ENCODE data around the gene STK39.

STK39 gene

DNA sequence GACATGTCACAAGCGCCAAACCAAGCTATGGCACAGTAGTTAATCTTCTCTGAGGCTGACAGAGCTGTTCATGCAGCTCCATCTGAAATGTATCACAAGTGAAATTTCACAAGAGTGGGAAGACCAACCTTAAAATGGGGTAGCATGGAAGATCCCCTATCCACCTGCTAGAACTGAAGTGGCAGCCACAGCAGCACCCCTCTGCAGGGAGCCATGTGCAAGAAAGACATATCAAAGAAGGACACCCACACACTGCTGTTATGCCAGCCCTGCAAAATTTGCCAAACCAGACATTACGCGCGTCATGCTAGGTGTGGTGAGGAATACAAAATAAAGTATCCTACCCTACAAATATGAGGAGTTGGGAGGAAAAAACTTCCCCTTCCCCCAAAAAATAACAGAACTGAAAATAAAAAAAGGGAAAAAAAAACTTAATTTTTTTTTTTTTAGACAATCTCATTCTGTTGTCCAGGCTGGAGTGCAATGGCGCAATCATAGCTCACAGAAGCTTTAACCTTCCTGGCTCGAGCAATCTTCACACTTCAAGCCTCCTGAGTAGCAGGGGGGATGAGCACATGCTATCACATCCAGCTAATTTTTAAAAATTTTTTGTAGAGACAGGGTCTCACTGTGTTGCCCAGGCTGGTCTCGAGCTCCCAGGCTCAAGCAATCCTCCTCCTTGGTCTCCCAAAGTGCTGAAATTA is 76.2 kb downstream of the STK39 start:
- H3K27ac ChIP-seq, result no peak overlapping the region
- H4K20me1 ChIP-seq (ENCODE audit: insufficient read depth), result no peaks in the 10 kb centered on the region
- no peak overlapping the region for H3K4me3 ChIP-seq (IDR thresholded peaks at IDR 0.05; ENCODE audit: insufficient read depth, low read depth, low read length)
- peaks cover 9% of the 10 kb centered on the region for H3K4me1 ChIP-seq (ENCODE audit: low read depth, poor library complexity, severe bottlenecking)
- TF ChIP-seq CTCF (conservative IDR thresholded peaks at IDR 0.05; ENCODE audit: low read depth, low read length), result no peak
- H3K27me3 ChIP-seq (ENCODE audit: insufficient read depth, low read depth), result no peaks in the 10 kb centered on the region
- no peak overlapping the region for H3K9ac ChIP-seq
- no peaks in the 10 kb centered on the region for H3K36me3 ChIP-seq (ENCODE audit: insufficient read depth)
- no peak overlapping the region for H3K4me2 ChIP-seq
- no peak overlapping the region for H2AFZ ChIP-seq (ENCODE audit: low read depth)
- H3K79me2 ChIP-seq (ENCODE audit: insufficient read depth, low read depth), result no peaks in the 10 kb centered on the region

DNA sequence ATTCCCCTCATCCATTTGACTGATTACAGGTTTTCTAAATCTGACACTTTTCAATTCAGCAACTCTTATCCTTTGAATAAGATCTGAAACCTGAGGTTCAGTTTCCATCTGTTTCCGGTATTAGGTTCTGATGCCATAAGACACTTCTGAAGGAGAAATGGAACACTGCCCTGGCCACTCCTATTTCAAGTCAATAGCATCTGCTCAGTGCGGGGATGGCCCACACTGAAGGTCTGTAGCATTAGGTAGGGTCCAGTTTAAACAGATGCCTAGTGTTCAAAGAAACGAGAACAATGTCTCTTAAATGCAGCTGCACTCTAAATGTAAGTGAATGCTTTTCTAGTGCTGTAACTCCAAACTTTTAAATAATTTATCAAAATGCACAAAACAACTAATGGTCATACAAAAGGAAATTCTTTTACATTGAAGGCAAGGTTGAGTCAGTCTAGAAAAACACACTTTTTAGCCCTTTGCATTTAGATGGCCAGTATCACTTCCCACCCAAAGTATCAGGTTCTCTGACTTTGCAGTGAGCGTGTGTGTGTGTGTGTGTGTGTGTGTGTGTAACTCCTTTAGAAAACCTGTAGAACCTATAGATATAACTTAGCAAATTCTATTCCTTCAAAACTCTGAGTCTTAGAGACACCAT is 78.2 kb downstream of the STK39 start:
- H3K9ac ChIP-seq, result no peak overlapping the region
- no peak overlapping the region for H3K27ac ChIP-seq
- H3K4me2 ChIP-seq, result no peak overlapping the region
- no peaks in the 10 kb centered on the region for H3K79me2 ChIP-seq (ENCODE audit: insufficient read depth, low read depth)
- no peaks in the 10 kb centered on the region for H3K4me1 ChIP-seq (ENCODE audit: low read depth, poor library complexity, severe bottlenecking)
- no peak for TF ChIP-seq CTCF (conservative IDR thresholded peaks at IDR 0.05; ENCODE audit: low read depth, low read length)
- H2AFZ ChIP-seq (ENCODE audit: low read depth), result no peak overlapping the region
- H3K36me3 ChIP-seq (ENCODE audit: insufficient read depth), result no peaks in the 10 kb centered on the region
- no peaks in the 10 kb centered on the region for H3K27me3 ChIP-seq (ENCODE audit: insufficient read depth, low read depth)
- H3K4me3 ChIP-seq (IDR thresholded peaks at IDR 0.05; ENCODE audit: insufficient read depth, low read depth, low read length), result no peak overlapping the region
- no peaks in the 10 kb centered on the region for H4K20me1 ChIP-seq (ENCODE audit: insufficient read depth)

DNA sequence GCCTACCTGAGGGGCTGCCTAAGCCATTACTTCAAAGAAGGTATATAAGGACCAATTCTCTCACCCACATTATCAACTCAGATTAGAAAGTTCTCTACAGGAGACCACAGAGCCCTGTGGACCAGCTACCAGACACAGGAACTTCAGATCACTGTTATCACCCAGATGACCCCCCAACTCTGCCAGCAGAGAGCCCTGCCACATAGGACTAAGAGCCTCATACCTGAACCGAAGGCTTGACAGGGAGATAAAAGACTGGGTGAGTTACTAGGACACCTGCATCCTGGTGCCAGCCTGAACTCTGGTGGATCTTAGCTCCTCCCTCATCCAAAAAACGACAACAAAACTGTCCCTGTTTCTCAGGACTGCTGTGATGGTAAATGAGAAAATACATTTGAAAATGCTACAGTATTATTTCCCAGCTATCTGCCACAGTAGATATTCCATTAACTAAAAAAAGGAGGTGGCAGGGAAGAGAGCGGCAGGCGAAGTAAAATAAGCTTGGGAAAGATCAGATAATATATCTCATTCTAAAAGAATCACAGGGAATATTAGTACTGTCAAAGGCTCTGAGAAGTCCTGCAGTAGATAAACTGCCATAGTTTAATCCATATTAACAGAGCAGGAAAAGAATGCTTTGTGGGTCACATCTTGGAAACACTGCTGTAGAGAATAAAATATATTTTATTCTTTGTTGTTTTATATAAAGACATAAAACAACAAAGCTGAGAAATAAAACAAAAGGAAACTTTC is 79.7 kb downstream of the STK39 start:
- Histone ChIP-seq H3K27ac (no peak overlapping the region), H3K4me2 (no peak overlapping the region), H3K79me2 (ENCODE audit: insufficient read depth, low read depth) (no peaks in the 10 kb centered on the region), H3K27me3 (ENCODE audit: insufficient read depth, low read depth) (no peaks in the 10 kb centered on the region), H3K4me1 (ENCODE audit: low read depth, poor library complexity, severe bottlenecking) (no peaks in the 10 kb centered on the region), H3K36me3 (ENCODE audit: insufficient read depth) (no peaks in the 10 kb centered on the region), H3K9ac (no peak overlapping the region), H2AFZ (ENCODE audit: low read depth) (no peak overlapping the region), H3K4me3 (IDR thresholded peaks at IDR 0.05; ENCODE audit: insufficient read depth, low read depth, low read length) (no peak overlapping the region), H4K20me1 (ENCODE audit: insufficient read depth) (no peaks in the 10 kb centered on the region)
- no peak for TF ChIP-seq CTCF (conservative IDR thresholded peaks at IDR 0.05; ENCODE audit: low read depth, low read length)

GRCh38 chr2:168166902-168167510 is 80.4 kb downstream of the STK39 start:
- Histone ChIP-seq H3K4me1 (ENCODE audit: low read depth, poor library complexity, severe bottlenecking) (no peaks in the 10 kb centered on the region), H3K79me2 (ENCODE audit: insufficient read depth, low read depth) (no peaks in the 10 kb centered on the region), H3K27me3 (ENCODE audit: insufficient read depth, low read depth) (no peaks in the 10 kb centered on the region), H3K27ac (no peak overlapping the region), H2AFZ (ENCODE audit: low read depth) (no peak overlapping the region), H3K4me3 (IDR thresholded peaks at IDR 0.05; ENCODE audit: insufficient read depth, low read depth, low read length) (no peak overlapping the region), H3K36me3 (ENCODE audit: insufficient read depth) (no peaks in the 10 kb centered on the region), H3K9ac (no peak overlapping the region), H3K4me2 (no peak overlapping the region), H4K20me1 (ENCODE audit: insufficient read depth) (no peaks in the 10 kb centered on the region)
- TF ChIP-seq CTCF (conservative IDR thresholded peaks at IDR 0.05; ENCODE audit: low read depth, low read length), result no peak

Measured in KMS-11 (cell line).